Medulla oblongata (tissue), 1 donor: ENCODE data around the gene CBS.
"Not testable (repeated sequence)": the region's sequence is repeated elsewhere in the genome, so short reads cannot be mapped to it uniquely, and the experiment has no call there.

Source experiments
- DNase-seq: peaks from one replicate; pipeline ENCODE4 v3.0.0-alpha.2; 2015; ENCODE audit errors: extremely low spot score

CBS gene

GRCh38 chr21:43075170-43076022 is at the start of gene CBS:
Gene CBS, minus strand, starts transcription at chr21:43075835. Its CDS starts 3,642 bp downstream, at chr21:43072193.
- not testable (repeated sequence) for DNase-seq

DNA sequence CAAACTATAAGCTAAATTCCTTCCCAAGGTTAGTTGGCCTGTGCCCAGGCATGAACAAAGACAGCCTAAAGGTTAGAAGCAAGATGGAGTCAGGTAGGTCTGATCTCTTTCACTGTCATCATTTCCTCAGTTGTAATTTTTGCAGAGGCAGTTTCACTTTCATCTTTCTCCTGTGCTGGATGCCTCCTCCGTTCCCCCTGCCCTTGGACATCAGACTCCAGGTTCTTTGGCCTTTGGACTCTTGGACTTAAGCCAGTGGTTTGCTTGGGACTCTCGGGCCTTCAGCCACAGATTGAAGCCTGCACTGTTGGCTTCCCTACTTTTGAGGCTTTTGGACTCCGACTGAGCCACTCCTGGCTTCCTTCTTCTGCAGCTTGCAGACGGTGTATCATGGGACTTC is 40.3 kb upstream of the CBS start:
- not testable (repeated sequence) for DNase-seq

DNA sequence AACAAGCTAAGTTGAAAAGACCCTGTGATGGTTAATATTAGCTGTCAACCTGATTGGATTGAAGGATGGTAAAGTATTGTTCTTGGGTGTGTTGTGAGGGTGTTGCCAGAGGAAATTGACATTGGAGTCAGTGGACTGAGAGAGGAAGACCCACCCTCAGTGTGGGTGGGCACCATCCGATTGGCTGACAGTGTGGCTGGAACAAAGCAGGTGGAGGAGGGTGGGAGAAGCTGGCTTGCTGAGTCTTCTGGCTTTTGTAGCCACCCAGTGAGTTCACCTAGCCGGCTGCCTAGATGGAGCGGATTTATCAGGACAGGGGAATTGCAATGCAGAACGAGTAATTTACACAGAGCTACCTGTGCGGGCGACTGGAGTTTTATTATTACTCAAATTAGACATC is 38.8 kb upstream of the CBS start:
- DNase-seq = not testable (repeated sequence)

- DNase-seq = not testable (repeated sequence)
These were observed 33.4 kb upstream of the CBS start for GRCh38 chr21:43109006-43109405.

DNA sequence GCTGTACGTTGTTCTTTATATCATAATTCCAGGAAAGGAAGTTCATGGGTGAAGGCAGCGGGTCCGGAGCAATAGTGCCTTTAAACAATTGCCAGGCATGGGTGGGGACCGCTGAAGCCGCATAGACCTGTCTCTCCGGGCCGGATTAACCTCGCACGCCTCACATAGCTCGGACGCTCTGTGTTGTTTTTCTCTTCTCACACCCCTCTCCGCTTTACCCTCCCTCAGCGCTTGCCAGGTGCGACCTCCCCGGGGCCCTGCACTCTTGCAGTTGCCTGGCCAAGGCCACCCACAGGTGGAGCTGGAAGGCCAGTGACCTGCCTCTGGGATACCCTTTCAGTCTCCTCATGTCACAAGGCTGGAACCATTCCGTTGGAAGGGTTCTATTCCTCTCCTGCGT is 32.5 kb upstream of the CBS start:
- DNase-seq = not testable (repeated sequence)

GRCh38 chr21:43107794-43108137 is 32.1 kb upstream of the CBS start:
- DNase-seq = not testable (repeated sequence)

DNA sequence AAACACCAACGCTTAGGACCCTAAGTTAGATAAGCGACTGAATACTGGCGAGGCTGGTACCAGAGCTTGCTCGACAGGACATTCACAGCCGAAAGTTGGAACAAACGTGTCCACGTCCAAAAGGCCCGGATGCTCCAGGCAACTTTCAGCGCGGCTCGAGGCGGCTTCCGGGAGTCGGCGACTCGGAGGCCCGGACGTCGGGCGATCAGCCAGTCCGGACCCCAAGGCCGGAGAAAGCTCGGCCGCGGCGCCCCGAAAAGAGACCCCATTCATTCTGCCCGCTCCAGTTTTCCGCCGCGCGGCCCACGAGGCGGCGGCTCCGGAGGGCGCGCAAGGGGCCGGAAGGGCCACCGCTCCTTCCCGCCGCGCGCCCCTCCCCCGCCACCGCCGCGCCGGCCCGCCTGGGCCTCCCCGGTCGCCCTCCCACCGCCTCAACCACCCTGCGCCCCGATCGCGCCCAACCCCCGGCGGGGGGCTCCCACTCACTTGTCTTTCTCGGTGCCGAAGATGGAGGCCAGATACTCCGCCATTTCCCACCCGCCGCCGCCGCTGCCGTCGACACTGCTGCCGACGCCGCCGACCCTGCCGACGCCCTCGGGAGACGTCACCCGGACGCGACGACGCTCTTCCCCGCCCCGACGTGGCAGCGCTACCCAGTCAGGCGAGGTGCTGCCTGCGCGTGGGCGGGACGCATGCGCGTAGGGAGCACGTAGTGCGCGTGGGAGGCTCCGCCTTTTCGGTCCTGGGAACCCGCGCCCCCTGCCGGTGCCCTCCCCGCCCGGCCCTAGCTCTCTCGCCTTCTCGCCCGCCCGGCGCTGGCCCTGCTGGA is 31.5 kb upstream of the CBS start, which contains the start of gene U2AF1:
U2AF1 (minus strand) TSS at position 606 of the 829 bp plus-strand sequence; CDS start at position 530, 76 bp downstream.
- DNase-seq = peak; percentile 1

GRCh38 chr21:43104642-43105041 is 29.0 kb upstream of the CBS start:
- not testable (repeated sequence) for DNase-seq

DNA sequence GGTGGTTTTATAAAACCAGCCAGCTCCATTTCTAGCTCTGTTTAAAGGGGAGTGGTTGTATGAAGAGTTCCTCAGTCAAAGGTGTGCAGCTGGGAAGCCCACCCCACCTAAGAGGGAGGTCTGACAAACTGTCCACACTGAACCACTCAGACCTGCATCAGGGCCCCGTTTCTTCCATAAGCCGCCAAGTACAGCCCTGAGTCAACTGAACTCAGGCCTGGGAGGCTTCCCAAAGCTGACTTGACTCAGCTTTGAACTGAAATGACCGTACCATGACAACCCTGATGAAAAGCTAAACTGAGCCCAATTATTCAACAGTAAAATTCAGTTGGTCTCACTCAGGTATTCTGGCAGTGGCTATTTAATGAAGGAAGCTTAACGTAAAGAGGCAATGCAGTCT is 26.6 kb upstream of the CBS start:
- DNase-seq = not testable (repeated sequence)

DNA sequence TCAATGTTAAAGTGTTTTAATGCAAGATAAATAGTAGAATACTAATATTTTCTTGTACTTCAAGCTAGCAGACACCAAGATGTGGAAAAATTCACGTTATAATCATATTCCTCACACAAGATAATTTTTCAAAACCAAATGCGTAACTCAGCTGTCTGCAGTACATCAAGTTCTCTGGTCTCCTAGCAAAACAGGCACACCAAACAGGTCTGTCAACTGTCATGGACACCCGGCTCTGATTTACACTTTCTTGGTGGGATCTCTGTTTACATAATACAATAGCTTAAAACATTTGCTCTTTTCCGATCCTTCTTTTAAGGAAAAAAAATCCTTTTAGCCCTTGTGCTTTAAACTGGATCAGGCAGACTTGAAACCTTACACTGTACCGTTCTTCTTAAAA is 26.0 kb upstream of the CBS start:
- not testable (repeated sequence) for DNase-seq

DNA sequence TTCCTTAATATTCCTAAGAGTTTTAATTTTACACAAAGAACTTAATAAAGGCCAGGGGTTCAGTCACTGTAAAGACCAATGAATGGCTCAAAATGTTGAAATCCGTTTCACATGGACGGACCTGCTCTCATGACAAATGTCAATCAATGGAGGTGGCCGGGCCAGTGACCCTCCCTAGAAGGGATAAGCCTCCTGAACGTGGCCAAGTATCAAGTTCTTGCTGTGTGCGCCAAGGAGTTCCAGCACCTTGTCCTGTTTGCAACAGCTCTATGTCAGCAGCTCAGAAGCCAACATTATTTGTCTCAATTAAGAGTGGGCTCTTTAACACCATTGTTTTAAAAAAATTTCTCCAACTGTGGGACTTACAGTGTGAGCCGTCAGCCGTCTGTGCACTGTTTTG is 25.4 kb upstream of the CBS start:
- DNase-seq = not testable (repeated sequence)

GRCh38 chr21:43091979-43092614 is 16.5 kb upstream of the CBS start:
- DNase-seq = not testable (repeated sequence)

GRCh38 chr21:43090947-43091346 is 15.3 kb upstream of the CBS start:
- DNase-seq = not testable (repeated sequence)

- DNase-seq = not testable (repeated sequence)
These were observed 13.8 kb upstream of the CBS start for GRCh38 chr21:43089463-43089862.

- not testable (repeated sequence) for DNase-seq
These were observed 7.1 kb upstream of the CBS start for GRCh38 chr21:43082587-43083300.

- DNase-seq = not testable (repeated sequence)
These were observed 1.0 kb upstream of the CBS start for GRCh38 chr21:43076643-43077042.

GRCh38 chr21:43076023-43076637 is 495 bp upstream of the CBS start:
- not testable (repeated sequence) for DNase-seq

DNA sequence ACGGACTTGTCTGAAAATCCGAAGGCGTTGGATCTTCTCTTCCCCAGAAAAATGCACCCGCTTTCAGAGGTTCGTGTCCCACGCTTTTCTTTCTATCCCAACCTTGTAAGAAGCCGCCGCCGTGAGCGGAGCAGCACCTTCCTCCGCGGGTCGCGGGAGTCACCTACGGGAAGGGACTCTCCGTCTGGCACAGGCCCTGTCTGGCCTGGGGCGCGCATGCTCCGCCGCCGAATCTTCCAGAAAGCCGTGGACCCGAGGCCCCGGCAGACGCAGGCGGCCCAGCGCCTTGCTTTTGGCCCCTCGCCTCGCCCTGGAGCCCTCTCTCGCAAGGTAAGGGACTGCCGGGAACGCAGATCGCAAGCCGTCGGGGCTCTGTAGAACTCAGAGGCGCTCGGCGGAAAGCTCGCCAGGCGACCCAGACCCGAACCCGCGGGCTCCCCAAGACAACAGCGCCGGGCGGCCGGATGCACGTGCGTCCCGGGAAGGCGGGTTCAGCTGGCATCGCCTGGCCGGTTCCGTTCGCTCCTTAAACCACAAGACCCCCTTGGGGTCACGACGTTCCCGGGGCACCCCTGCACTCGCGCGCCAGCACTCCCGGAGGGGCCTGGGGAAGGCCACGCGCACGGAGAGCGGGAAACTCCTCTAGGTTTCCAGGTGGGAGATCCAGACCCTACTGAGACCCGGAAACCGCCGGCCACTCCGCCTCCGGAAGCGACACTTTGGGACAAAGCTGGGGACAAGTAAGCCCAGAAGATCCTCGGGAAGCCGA is 1.1 kb downstream of the CBS start:
- not testable (repeated sequence) for DNase-seq

- not testable (repeated sequence) for DNase-seq
These were observed 2.9 kb downstream of the CBS start for GRCh38 chr21:43072742-43073141.

DNA sequence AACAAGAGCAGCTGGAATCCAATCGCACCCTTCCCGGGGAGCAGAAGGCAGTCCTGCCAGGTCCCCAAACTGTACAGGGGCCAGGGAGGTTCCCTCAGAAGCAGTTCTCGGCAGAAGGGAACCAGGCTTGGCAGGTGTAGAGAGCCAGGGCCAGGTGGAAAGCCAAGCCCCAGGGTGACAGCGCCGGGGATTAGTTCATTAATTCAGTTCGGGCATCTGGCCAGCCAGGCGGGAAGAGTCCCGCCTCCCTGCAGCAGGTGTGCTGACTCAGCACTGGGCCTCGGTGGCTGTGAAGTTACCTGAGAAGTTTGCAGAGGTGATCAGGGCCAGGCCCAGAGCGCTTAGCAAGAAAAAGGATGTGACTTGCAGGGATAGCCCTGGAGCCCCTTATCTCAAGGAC is 6.0 kb downstream of the CBS start:
- DNase-seq = not testable (repeated sequence)
